Stimulated activated CD8-positive, alpha-beta memory T cell treated with anti-CD3 and anti-CD28 coated beads, Interleukin-4, amount 100 ng/mL, for 1 hour (primary cell): ENCODE data around the gene BHLHA15.

Source experiments
- DNase-seq, 2 donors: peaks; one replicate each; pipeline ENCODE4 v3.0.0-alpha.2; 2020; ENCODE audit warnings: low read depth in 2 of 2, low spot score in 1 of 2

The BHLHA15 gene

GRCh38 chr7:98186452-98187137 is 24.6 kb upstream of the BHLHA15 start:
- DNase-seq = no peak

- no peak for DNase-seq
Observed at GRCh38 chr7:98187138-98187502, 24.1 kb upstream of the BHLHA15 start.

GRCh38 chr7:98189559-98189958 is 21.7 kb upstream of the BHLHA15 start:
- DNase-seq = no peak

- DNase-seq = no peak
Observed at GRCh38 chr7:98191668-98192431, 19.4 kb upstream of the BHLHA15 start.

- no peak for DNase-seq
Observed at GRCh38 chr7:98192781-98193457, 18.3 kb upstream of the BHLHA15 start.

- DNase-seq = no peak
Observed at GRCh38 chr7:98193474-98194180, 17.6 kb upstream of the BHLHA15 start.

GRCh38 chr7:98194186-98194585 is 17.1 kb upstream of the BHLHA15 start:
- no peak for DNase-seq

GRCh38 chr7:98194672-98195457 is 16.4 kb upstream of the BHLHA15 start:
- DNase-seq = no peak

- no peak for DNase-seq
Observed at GRCh38 chr7:98196706-98197605, 14.3 kb upstream of the BHLHA15 start.

- DNase-seq = no peak
Observed at GRCh38 chr7:98199131-98199530, 12.1 kb upstream of the BHLHA15 start.

GRCh38 chr7:98200364-98200763 is 10.9 kb upstream of the BHLHA15 start:
- DNase-seq = no peak

- DNase-seq = peak; percentile 19 to 26
Observed at GRCh38 chr7:98202367-98203195, 8.7 kb upstream of the BHLHA15 start.

- no peak for DNase-seq
Observed at GRCh38 chr7:98203261-98203963, 7.8 kb upstream of the BHLHA15 start.

- DNase-seq = no peak
Observed at GRCh38 chr7:98203964-98204605, 7.2 kb upstream of the BHLHA15 start.

GRCh38 chr7:98204670-98205069 is 6.6 kb upstream of the BHLHA15 start:
- DNase-seq = no peak

- DNase-seq = no peak
Observed at GRCh38 chr7:98205162-98205845, 5.9 kb upstream of the BHLHA15 start.
